Measurements from ENCODE around the gene BLVRB. TPM values are rescaled to one million over a fixed set of nuclear protein-coding genes. Genes with fewer than 3 reads are reported as not detected.
A peak's percentile ranks its signal among the peaks of the same experiment; 100 is the strongest.

Gene BLVRB
- total and polyA plus RNA-seq, 2 of the 8 experiments (the other 6 are each of a cell fraction or from before 2014, with no cell fraction given) = 28.7 to 182 TPM

DNA sequence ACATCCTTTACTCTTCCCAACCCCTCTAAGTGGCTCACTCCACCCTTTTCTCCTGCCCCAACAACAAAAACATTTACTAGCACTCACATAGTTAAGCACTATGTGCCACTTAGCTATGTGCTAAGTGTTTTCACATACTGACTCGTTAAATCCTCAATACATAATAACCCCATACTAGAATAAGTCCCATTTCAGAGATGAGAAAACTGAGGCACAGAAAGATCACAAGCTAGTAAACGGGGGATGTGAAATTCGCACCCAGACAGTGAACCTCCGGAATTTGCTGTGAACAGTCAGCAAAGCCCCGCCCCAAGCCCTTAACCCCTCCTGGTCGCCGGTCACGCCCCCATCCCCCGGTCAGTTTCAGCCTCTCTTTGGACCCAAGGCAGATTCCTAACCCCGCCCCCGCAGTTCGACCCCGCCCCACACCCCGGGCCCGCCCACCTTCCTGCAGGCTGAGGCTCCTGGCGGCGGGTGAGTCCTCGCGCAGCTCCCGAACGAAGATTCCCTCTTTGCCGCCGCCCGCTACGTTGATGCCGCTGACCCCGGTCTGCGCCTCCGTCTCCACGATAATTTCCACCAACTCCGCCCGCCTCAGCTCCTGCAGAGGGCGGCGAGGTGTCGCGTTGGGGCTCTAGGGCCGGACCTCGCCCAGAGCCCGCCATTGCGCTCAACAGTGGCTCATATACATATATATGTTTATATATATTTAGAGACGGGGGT, 62.1 kb downstream of the BLVRB start:
- Histone ChIP-seq H3K9ac (replicated peaks in 1 of 4; ENCODE audit: extremely low read depth in 1 of 4, low read depth in 3 of 4, low read length in 3 of 4) (no peak overlapping the region), H2BK12ac (ENCODE audit: low read depth, low read length) (0 out of 2 replicates have a peak overlapping the region, but pooled peaks have one; percentile 39), H4K8ac (ENCODE audit: extremely low read depth, insufficient read depth, low read length) (peak overlapping the region; percentile 75; the same call in 1 of the 2 replicates), H2AFZ (ENCODE audit: low read length) (no peak overlapping the region), H3K36me3 (ENCODE audit: control insufficient read depth in 2 of 4, insufficient read depth in 4 of 4, low read length in 3 of 4) (no peaks in the 10 kb centered on the region), H3K56ac (replicated peaks; ENCODE audit: insufficient read length, low read depth, low read length) (peak overlapping the region; percentile 54), H2BK20ac (ENCODE audit: low read length) (no peak overlapping the region), H4K91ac (replicated peaks; ENCODE audit: insufficient read length, low read length) (no peak overlapping the region), H3K23me2 (ENCODE audit: low read depth, low read length) (peaks cover 9% of the 10 kb centered on the region; the same call in 1 of the 2 replicates), H2BK120ac (replicated peaks; ENCODE audit: low read depth, low read length) (no peak overlapping the region), H3K9me3 (ENCODE audit: insufficient read depth in 2 of 2, low read depth in 1 of 2, low read length in 1 of 2) (no peaks in the 10 kb centered on the region), H3K27me3 (replicated peaks in 1 of 4; ENCODE audit: control insufficient read depth in 3 of 4, extremely low read depth in 1 of 4, insufficient read depth in 3 of 4, low read length in 3 of 4) (peaks cover 0 to under 1% (median under 1%) of the 10 kb centered on the region in 4 experiments; a peak in 4 of 7 replicates), H4K20me1 (replicated peaks in 1 of 2; ENCODE audit: control insufficient read depth in 1 of 2, insufficient read depth in 2 of 2, low read length in 2 of 2) (no peaks in the 10 kb centered on the region), H3K27ac (ENCODE audit: low read depth, low read length) (no peak overlapping the region), H3K4me3 (ENCODE audit: extremely low read depth in 1 of 4, insufficient read depth in 2 of 4, low read depth in 3 of 4, low read length in 4 of 4) (peak overlapping the region; percentile 48 to 77 (median 64)), H2AK5ac (ENCODE audit: low read depth, low read length) (no peak overlapping the region), H3K4me2 (ENCODE audit: insufficient read depth in 1 of 2, low read depth in 2 of 2, low read length in 2 of 2) (peak overlapping the region; percentile 72 to 87), H2BK15ac (ENCODE audit: low read length) (no peak overlapping the region), H3K4me1 (replicated peaks in 1 of 4; ENCODE audit: control insufficient read depth in 3 of 4, insufficient read depth in 4 of 4, low read length in 3 of 4) (peaks cover 0 to 7% (median 3%) of the 10 kb centered on the region in 4 experiments; a peak in 5 of 7 replicates), H3K79me2 (ENCODE audit: control insufficient read depth in 1 of 2, insufficient read depth in 2 of 2, low read length in 2 of 2) (no peaks in the 10 kb centered on the region), H3K23ac (ENCODE audit: insufficient read length) (no peak overlapping the region), H4K5ac (ENCODE audit: insufficient read length, low read depth, low read length) (no peak overlapping the region), H3K14ac (ENCODE audit: insufficient read length) (no peak overlapping the region), H3K4ac (replicated peaks; ENCODE audit: insufficient read length, low read depth, low read length) (no peak overlapping the region), H3K79me1 (ENCODE audit: low read depth, low read length) (no peaks in the 10 kb centered on the region), H3K18ac (ENCODE audit: extremely low read depth, low read length) (peak overlapping the region; percentile 71), H2BK5ac (ENCODE audit: low read depth, low read length) (no peak overlapping the region)
- FAIRE-seq = peak; percentile 13
- ChIA-PET POLR2A (ENCODE audit: partially characterized antibody) (interaction anchor here (0.6 to 2.2 kb wide), 15 partner anchors 9 to 976 kb away, joined by 3 to 16 read pairs (median 4); partner anchors contain the start of genes PRX, SERTAD1 and SERTAD3), CTCF (ENCODE audit: partially characterized antibody) (interaction anchor here (0.5 to 2.6 kb wide), 11 partner anchors 10 to 145 kb away, joined by 3 to 15 read pairs (median 3); no protein-coding TSS in a partner anchor)
- peak; percentile 84 to 100 for DNase-seq (ENCODE audit: low read depth in 1 of 2, low spot score in 2 of 2)
- WGBS, 2 experiments (ENCODE audit: extremely low coverage in 1 of 2, insufficient coverage in 1 of 2, insufficient read length in 1 of 2, insufficient replicate concordance in 2 of 2, low coverage in 1 of 2, low lambda C conversion rate in 2 of 2, missing lambda C conversion rate in 1 of 2) = 5% methylated on average over 19 of the region's 41 CpGs; no CpG with 5 or more reads in 1 of the 2 experiments
- no peak for TF ChIP-seq SP2 (IDR thresholded peaks at IDR 0.05; ENCODE audit: low read length)
- TF ChIP-seq FOSL1 (IDR thresholded peaks at IDR 0.05; ENCODE audit: insufficient read depth, low read depth, low read length) = no peak
- no peak for TF ChIP-seq HDAC6 (IDR thresholded peaks at IDR 0.05; ENCODE audit: low read depth, low read length)
- TF ChIP-seq CHD1 (IDR thresholded peaks at IDR 0.05; ENCODE audit: low read depth, low read length) = no peak
- no peak for TF ChIP-seq KDM5A (IDR thresholded peaks at IDR 0.05; ENCODE audit: low read length)
- TF ChIP-seq NANOG (IDR thresholded peaks at IDR 0.05; ENCODE audit: insufficient read depth, low read depth, low read length, poor library complexity, severe bottlenecking) = no peak
- no peak for TF ChIP-seq RAD21 (IDR thresholded peaks at IDR 0.05 in 1 of 2, conservative IDR thresholded peaks at IDR 0.05 in 1 of 2; ENCODE audit: low read depth in 2 of 2, low read length in 2 of 2)
- TF ChIP-seq JUND (IDR thresholded peaks at IDR 0.05; ENCODE audit: low read length) = no peak
- no peak for TF ChIP-seq RFX5 (IDR thresholded peaks at IDR 0.05; ENCODE audit: borderline replicate concordance, low read depth, low read length)
- no peak for TF ChIP-seq BRCA1 (IDR thresholded peaks at IDR 0.05; ENCODE audit: low read depth, low read length)
- TF ChIP-seq SIRT6 (IDR thresholded peaks at IDR 0.05; ENCODE audit: low read length) = no peak
- TF ChIP-seq YY1 (IDR thresholded peaks at IDR 0.05; ENCODE audit: low read depth, low read length) = no peak
- peak; percentile 12; the same call in 1 of the 2 replicates for TF ChIP-seq SP1 (IDR thresholded peaks at IDR 0.05; ENCODE audit: low read depth, low read length)

Data from H1 (cell line).